ENCODE results near the gene SDK2.

The SDK2 gene

GRCh38 chr17:73585583-73585982, 58.7 kb downstream of the SDK2 start:
- Histone ChIP-seq H3K27ac (ENCODE audit: low read depth, low read length) (no peak overlapping the region), H3K9ac (ENCODE audit: low read length) (no peak overlapping the region), H3K4me3 (ENCODE audit: low read length) (no peak overlapping the region), H3K27me3 (ENCODE audit: control insufficient read depth, insufficient read depth, low read length) (no peaks in the 10 kb centered on the region), H3K36me3 (ENCODE audit: control insufficient read depth, insufficient read depth, low read length) (no peaks in the 10 kb centered on the region), H3K4me1 (ENCODE audit: control insufficient read depth, insufficient read depth, low read length) (no peaks in the 10 kb centered on the region)

GRCh38 chr17:73584987-73585386, 59.3 kb downstream of the SDK2 start:
- Histone ChIP-seq H3K4me3 (ENCODE audit: low read length) (no peak overlapping the region), H3K4me1 (ENCODE audit: control insufficient read depth, insufficient read depth, low read length) (no peaks in the 10 kb centered on the region)

GRCh38 chr17:73584049-73584448, 60.2 kb downstream of the SDK2 start:
- Histone ChIP-seq H3K9ac (ENCODE audit: low read length) (no peak overlapping the region), H3K27ac (ENCODE audit: low read depth, low read length) (no peak overlapping the region), H3K4me3 (ENCODE audit: low read length) (no peak overlapping the region), H3K27me3 (ENCODE audit: control insufficient read depth, insufficient read depth, low read length) (no peaks in the 10 kb centered on the region), H3K36me3 (ENCODE audit: control insufficient read depth, insufficient read depth, low read length) (no peaks in the 10 kb centered on the region), H3K4me1 (ENCODE audit: control insufficient read depth, insufficient read depth, low read length) (no peaks in the 10 kb centered on the region)

More at GRCh38 chr17:73584987-73585386, 59.3 kb downstream of the SDK2 start:
- H3K27me3 ChIP-seq (ENCODE audit: control insufficient read depth, insufficient read depth, low read length), result no peaks in the 10 kb centered on the region
- no peak overlapping the region for H3K9ac ChIP-seq (ENCODE audit: low read length)
- no peaks in the 10 kb centered on the region for H3K36me3 ChIP-seq (ENCODE audit: control insufficient read depth, insufficient read depth, low read length)
- no peak overlapping the region for H3K27ac ChIP-seq (ENCODE audit: low read depth, low read length)

GRCh38 chr17:73582821-73583220, 61.4 kb downstream of the SDK2 start:
- Histone ChIP-seq H3K4me3 (ENCODE audit: low read length) (no peak overlapping the region), H3K27ac (ENCODE audit: low read depth, low read length) (no peak overlapping the region), H3K9ac (ENCODE audit: low read length) (no peak overlapping the region), H3K27me3 (ENCODE audit: control insufficient read depth, insufficient read depth, low read length) (no peaks in the 10 kb centered on the region), H3K4me1 (ENCODE audit: control insufficient read depth, insufficient read depth, low read length) (no peaks in the 10 kb centered on the region), H3K36me3 (ENCODE audit: control insufficient read depth, insufficient read depth, low read length) (no peaks in the 10 kb centered on the region)

GRCh38 chr17:73582359-73582758, 61.9 kb downstream of the SDK2 start:
- H3K36me3 ChIP-seq (ENCODE audit: control insufficient read depth, insufficient read depth, low read length), result no peaks in the 10 kb centered on the region
- no peak overlapping the region for H3K9ac ChIP-seq (ENCODE audit: low read length)
- H3K4me3 ChIP-seq (ENCODE audit: low read length), result no peak overlapping the region
- no peak overlapping the region for H3K27ac ChIP-seq (ENCODE audit: low read depth, low read length)
- H3K4me1 ChIP-seq (ENCODE audit: control insufficient read depth, insufficient read depth, low read length), result no peaks in the 10 kb centered on the region
- H3K27me3 ChIP-seq (ENCODE audit: control insufficient read depth, insufficient read depth, low read length), result no peaks in the 10 kb centered on the region

GRCh38 chr17:73581379-73581778, 62.9 kb downstream of the SDK2 start:
- Histone ChIP-seq H3K4me1 (ENCODE audit: control insufficient read depth, insufficient read depth, low read length) (no peaks in the 10 kb centered on the region), H3K27ac (ENCODE audit: low read depth, low read length) (no peak overlapping the region), H3K9ac (ENCODE audit: low read length) (no peak overlapping the region), H3K27me3 (ENCODE audit: control insufficient read depth, insufficient read depth, low read length) (no peaks in the 10 kb centered on the region), H3K36me3 (ENCODE audit: control insufficient read depth, insufficient read depth, low read length) (no peaks in the 10 kb centered on the region), H3K4me3 (ENCODE audit: low read length) (no peak overlapping the region)

GRCh38 chr17:73580073-73580710, 64.1 kb downstream of the SDK2 start:
- no peaks in the 10 kb centered on the region for H3K27me3 ChIP-seq (ENCODE audit: control insufficient read depth, insufficient read depth, low read length)
- H3K4me3 ChIP-seq (ENCODE audit: low read length), result no peak overlapping the region
- no peak overlapping the region for H3K9ac ChIP-seq (ENCODE audit: low read length)
- H3K4me1 ChIP-seq (ENCODE audit: control insufficient read depth, insufficient read depth, low read length), result no peaks in the 10 kb centered on the region
- H3K27ac ChIP-seq (ENCODE audit: low read depth, low read length), result no peak overlapping the region
- no peaks in the 10 kb centered on the region for H3K36me3 ChIP-seq (ENCODE audit: control insufficient read depth, insufficient read depth, low read length)

GRCh38 chr17:73576556-73577098, 67.6 kb downstream of the SDK2 start:
- Histone ChIP-seq H3K9ac (ENCODE audit: low read length) (no peak overlapping the region), H3K4me3 (ENCODE audit: low read length) (no peak overlapping the region), H3K27ac (ENCODE audit: low read depth, low read length) (no peak overlapping the region), H3K4me1 (ENCODE audit: control insufficient read depth, insufficient read depth, low read length) (no peaks in the 10 kb centered on the region), H3K27me3 (ENCODE audit: control insufficient read depth, insufficient read depth, low read length) (no peaks in the 10 kb centered on the region), H3K36me3 (ENCODE audit: control insufficient read depth, insufficient read depth, low read length) (no peaks in the 10 kb centered on the region)

- no peaks in the 10 kb centered on the region for H3K4me1 ChIP-seq (ENCODE audit: control insufficient read depth, insufficient read depth, low read length)
- H3K36me3 ChIP-seq (ENCODE audit: control insufficient read depth, insufficient read depth, low read length), result no peaks in the 10 kb centered on the region
- H3K9ac ChIP-seq (ENCODE audit: low read length), result no peak overlapping the region
- H3K27ac ChIP-seq (ENCODE audit: low read depth, low read length), result no peak overlapping the region
- no peak overlapping the region for H3K4me3 ChIP-seq (ENCODE audit: low read length)
- no peaks in the 10 kb centered on the region for H3K27me3 ChIP-seq (ENCODE audit: control insufficient read depth, insufficient read depth, low read length)
Observed at GRCh38 chr17:73575470-73576221, 68.6 kb downstream of the SDK2 start.

- Histone ChIP-seq H3K4me3 (ENCODE audit: low read length) (no peak overlapping the region), H3K27ac (ENCODE audit: low read depth, low read length) (no peak overlapping the region), H3K27me3 (ENCODE audit: control insufficient read depth, insufficient read depth, low read length) (no peaks in the 10 kb centered on the region), H3K4me1 (ENCODE audit: control insufficient read depth, insufficient read depth, low read length) (no peaks in the 10 kb centered on the region), H3K36me3 (ENCODE audit: control insufficient read depth, insufficient read depth, low read length) (no peaks in the 10 kb centered on the region), H3K9ac (ENCODE audit: low read length) (no peak overlapping the region)
Observed at GRCh38 chr17:73571511-73572130, 72.6 kb downstream of the SDK2 start.

- no peak overlapping the region for H3K9ac ChIP-seq (ENCODE audit: low read length)
- no peak overlapping the region for H3K4me3 ChIP-seq (ENCODE audit: low read length)
- H3K4me1 ChIP-seq (ENCODE audit: control insufficient read depth, insufficient read depth, low read length), result no peaks in the 10 kb centered on the region
- H3K36me3 ChIP-seq (ENCODE audit: control insufficient read depth, insufficient read depth, low read length), result no peaks in the 10 kb centered on the region
- H3K27ac ChIP-seq (ENCODE audit: low read depth, low read length), result no peak overlapping the region
- no peaks in the 10 kb centered on the region for H3K27me3 ChIP-seq (ENCODE audit: control insufficient read depth, insufficient read depth, low read length)
Observed at GRCh38 chr17:73569762-73570319, 74.4 kb downstream of the SDK2 start.

GRCh38 chr17:73568934-73569333, 75.3 kb downstream of the SDK2 start:
- Histone ChIP-seq H3K27me3 (ENCODE audit: control insufficient read depth, insufficient read depth, low read length) (no peaks in the 10 kb centered on the region), H3K4me3 (ENCODE audit: low read length) (no peak overlapping the region)

More at GRCh38 chr17:73568934-73569333, 75.3 kb downstream of the SDK2 start:
- Histone ChIP-seq H3K27ac (ENCODE audit: low read depth, low read length) (no peak overlapping the region), H3K9ac (ENCODE audit: low read length) (no peak overlapping the region), H3K36me3 (ENCODE audit: control insufficient read depth, insufficient read depth, low read length) (no peaks in the 10 kb centered on the region), H3K4me1 (ENCODE audit: control insufficient read depth, insufficient read depth, low read length) (no peaks in the 10 kb centered on the region)

All from rectal smooth muscle tissue (tissue), 1 donor.